Liver (tissue), 9 donors: Measurements from ENCODE around the gene NOVA2. TPM values are rescaled to one million over a fixed set of nuclear protein-coding genes. Genes with fewer than 3 reads are reported as not detected.

ENCODE experiments used
- DNase-seq: peaks from one replicate; pipeline ENCODE4 v3.0.0-alpha.2; 2017; ENCODE audit warnings: low spot score
- H3K27ac ChIP-seq, 2 donors: one replicate each; pipeline ENCODE4 v1.7.0; 2013; ENCODE audit warnings: inconsistent platforms in 2 of 2, low read length in 2 of 2, control low read depth in 1 of 2, low read depth in 1 of 2, mild to moderate bottlenecking in 1 of 2
- H3K27me3 ChIP-seq, 4 donors: one replicate each; pipeline versions ENCODE4 v1.6.1 to v1.7.0; 2013; ENCODE audit warnings: low read length in 3 of 4, inconsistent platforms in 1 of 4, mild to moderate bottlenecking in 1 of 4, moderate library complexity in 1 of 4; ENCODE audit not compliant: control insufficient read depth in 4 of 4, insufficient read depth in 4 of 4
- H3K36me3 ChIP-seq, 4 donors: one replicate each; pipeline versions ENCODE4 v1.6.1 to v1.7.0; 2013; ENCODE audit warnings: low read length in 3 of 4, mild to moderate bottlenecking in 3 of 4, low read depth in 1 of 4, moderate library complexity in 1 of 4; ENCODE audit not compliant: control insufficient read depth in 4 of 4, insufficient read depth in 3 of 4
- H3K4me1 ChIP-seq, 4 donors: one replicate each; pipeline versions ENCODE4 v1.6.1 to v1.7.0; 2013; ENCODE audit warnings: low read length in 3 of 4, mild to moderate bottlenecking in 3 of 4, moderate library complexity in 1 of 4; ENCODE audit not compliant: control insufficient read depth in 4 of 4, insufficient read depth in 4 of 4
- H3K4me3 ChIP-seq, 3 donors: one replicate each; pipeline versions ENCODE4 v1.6.1 to v1.7.0; 2013; ENCODE audit warnings: low read length in 3 of 3, control low read depth in 1 of 3, low read depth in 1 of 3, mild to moderate bottlenecking in 1 of 3
- H3K9ac ChIP-seq, 2 donors: one replicate each; pipeline ENCODE4 v1.7.0; 2013; ENCODE audit warnings: low read length in 2 of 2, mild to moderate bottlenecking in 2 of 2, moderate library complexity in 2 of 2, control low read depth in 1 of 2, low read depth in 1 of 2
- H3K9me3 ChIP-seq, 4 donors: one replicate each; pipeline versions ENCODE4 v1.6.1 to v1.7.0; 2013; ENCODE audit warnings: low read length in 3 of 4; ENCODE audit not compliant: control insufficient read depth in 4 of 4
- EGR1 ChIP-seq, 2 donors: IDR thresholded peaks; 2 replicates each; pipeline ENCODE4 v1.6.1; 2016 to 2018; ENCODE audit warnings: antibody characterized with exemption in 2 of 2, low read depth in 2 of 2
- FOXA1 ChIP-seq: IDR thresholded peaks from 2 replicates; pipeline ENCODE4 v1.6.1; 2016; ENCODE audit warnings: antibody characterized with exemption
- FOXA2 ChIP-seq: IDR thresholded peaks from 2 replicates; pipeline ENCODE4 v1.6.1; 2016; ENCODE audit warnings: antibody characterized with exemption
- GABPA ChIP-seq, 2 donors: IDR thresholded peaks in 1 of 2; conservative IDR thresholded peaks in 1 of 2; 2 replicates each; pipeline ENCODE4 v1.6.1; 2016; ENCODE audit warnings: antibody characterized with exemption in 2 of 2, mild to moderate bottlenecking in 1 of 2, moderate library complexity in 1 of 2
- HNF4A ChIP-seq, 2 donors: conservative IDR thresholded peaks; 2 replicates each; pipeline ENCODE4 v1.6.1; 2016; ENCODE audit warnings: antibody characterized with exemption in 2 of 2, mild to moderate bottlenecking in 2 of 2
- HNF4G ChIP-seq: IDR thresholded peaks from 2 replicates; pipeline ENCODE4 v1.6.1; 2016; ENCODE audit warnings: antibody characterized with exemption
- JUND ChIP-seq, 2 donors: IDR thresholded peaks; 2 replicates each; pipeline ENCODE4 v1.6.1; 2016; ENCODE audit warnings: antibody characterized with exemption in 2 of 2
- NR2F2 ChIP-seq: IDR thresholded peaks from 2 replicates; pipeline ENCODE4 v1.6.1; 2016; ENCODE audit warnings: antibody characterized with exemption
- RAD21 ChIP-seq, 2 donors: IDR thresholded peaks; 2 replicates each; pipeline ENCODE4 v1.6.1; 2016; ENCODE audit warnings: antibody characterized with exemption in 2 of 2, mild to moderate bottlenecking in 2 of 2
- RXRA ChIP-seq, 2 donors: IDR thresholded peaks; 2 replicates each; pipeline ENCODE4 v1.6.1; 2017 to 2018; ENCODE audit warnings: antibody characterized with exemption in 2 of 2, mild to moderate bottlenecking in 1 of 2
- SP1 ChIP-seq: IDR thresholded peaks from 2 replicates; pipeline ENCODE4 v1.6.1; 2018; ENCODE audit warnings: antibody characterized with exemption, mild to moderate bottlenecking
- TAF1 ChIP-seq: conservative IDR thresholded peaks from 2 replicates; pipeline ENCODE4 v1.6.1; 2016; ENCODE audit warnings: antibody characterized with exemption, mild to moderate bottlenecking
- YY1 ChIP-seq: IDR thresholded peaks from 2 replicates; pipeline ENCODE4 v1.6.1; 2016; ENCODE audit warnings: antibody characterized with exemption, mild to moderate bottlenecking
- WGBS: extraction: QIAGEN DNeasy Blood & Tissue Kit; methylation state at CpG from one replicate; pipeline ENCODE4 v1.1.7; 2013; 5-methylcytosine and 5-hydroxymethylcytosine counted together
- polyA plus RNA-seq, 2 donors: library from polyadenylated mRNA; stranded (reverse) in 1 of 2; unstranded in 1 of 2; fragments of 200-250 nt in 1 of 2; fragments of >200 nt in 1 of 2; fragmentation: Nextera tagmentation in 1 of 2; extraction: Ambion mirVana in 1 of 2; gene quantifications; one replicate each; pipeline versions ENCODE4 v1.2.1 to v1.2.3, GENCODE V29; 2013 to 2015
- total RNA-seq, 2 donors: library from RNA; depleted of rRNA; stranded (reverse); fragments of >200 nt; gene quantifications; one replicate each; pipeline ENCODE4 v1.2.3, GENCODE V29; 2014
- TF ChIP-seq, protein P1 (sequence below): IDR thresholded peaks from 2 replicates; pipeline ENCODE4 v1.6.1; 2016; ENCODE audit warnings: antibody characterized with exemption
- TF ChIP-seq, protein P2 (sequence below): IDR thresholded peaks from 2 replicates; pipeline ENCODE4 v1.6.1; 2016; ENCODE audit warnings: antibody characterized with exemption
- TF ChIP-seq, protein P3 (sequence below): IDR thresholded peaks from 2 replicates; pipeline ENCODE4 v1.6.1; 2016; ENCODE audit warnings: antibody characterized with exemption
- TF ChIP-seq, protein P4 (sequence below): IDR thresholded peaks from 2 replicates; pipeline ENCODE4 v1.6.1; 2016; ENCODE audit warnings: antibody characterized with exemption, mild to moderate bottlenecking
- TF ChIP-seq, protein P5 (sequence below): fragments of 150-350 bp; IDR thresholded peaks from 2 replicates; pipeline ENCODE4 v1.5.1; 2017; ENCODE audit warnings: improper control_type of control experiment, low read depth, low read length; ENCODE audit not compliant: missing input control
- donor health status: healthy.
- donor health status: healthy.
- donor health status: healthy.
- donor health status: healthy.
- donor health status: healthy.

Gene NOVA2
- total and polyA plus RNA-seq, 4 donors: 0.31 to 1.6 (median 0.42) TPM

DNA sequence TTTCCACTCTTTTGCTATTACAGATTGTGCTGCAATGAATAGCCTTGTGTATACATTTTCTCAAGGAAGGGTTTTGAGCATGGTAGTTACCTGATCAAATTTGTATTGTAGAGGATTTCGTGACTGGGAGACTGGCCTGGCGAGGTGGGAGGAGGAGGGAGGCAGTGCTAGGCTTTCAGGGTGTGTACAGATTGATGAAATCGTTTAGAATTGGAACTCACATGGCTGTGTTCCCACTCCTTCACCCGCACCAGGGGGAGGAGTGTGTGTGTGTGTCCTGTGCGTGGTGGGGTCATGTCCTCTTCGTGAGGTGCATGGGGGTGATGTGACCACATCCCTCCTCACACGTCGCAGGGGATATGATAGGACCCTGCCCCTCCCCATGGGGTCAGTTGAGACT is 40.9 kb upstream of the NOVA2 start (continued):
- no peak for TF ChIP-seq HNF4A (conservative IDR thresholded peaks at IDR 0.05)
- no peak for TF ChIP-seq RAD21 (IDR thresholded peaks at IDR 0.05)
- TF ChIP-seq YY1: no peak
- TF ChIP-seq FOXA1: no peak
- no peak for TF ChIP-seq FOXA2
- TF ChIP-seq SP1: no peak
- TF ChIP-seq JUND (IDR thresholded peaks at IDR 0.05): no peak
- no peak for TF ChIP-seq RXRA (IDR thresholded peaks at IDR 0.05)
- no peak for TF ChIP-seq HNF4G

DNA sequence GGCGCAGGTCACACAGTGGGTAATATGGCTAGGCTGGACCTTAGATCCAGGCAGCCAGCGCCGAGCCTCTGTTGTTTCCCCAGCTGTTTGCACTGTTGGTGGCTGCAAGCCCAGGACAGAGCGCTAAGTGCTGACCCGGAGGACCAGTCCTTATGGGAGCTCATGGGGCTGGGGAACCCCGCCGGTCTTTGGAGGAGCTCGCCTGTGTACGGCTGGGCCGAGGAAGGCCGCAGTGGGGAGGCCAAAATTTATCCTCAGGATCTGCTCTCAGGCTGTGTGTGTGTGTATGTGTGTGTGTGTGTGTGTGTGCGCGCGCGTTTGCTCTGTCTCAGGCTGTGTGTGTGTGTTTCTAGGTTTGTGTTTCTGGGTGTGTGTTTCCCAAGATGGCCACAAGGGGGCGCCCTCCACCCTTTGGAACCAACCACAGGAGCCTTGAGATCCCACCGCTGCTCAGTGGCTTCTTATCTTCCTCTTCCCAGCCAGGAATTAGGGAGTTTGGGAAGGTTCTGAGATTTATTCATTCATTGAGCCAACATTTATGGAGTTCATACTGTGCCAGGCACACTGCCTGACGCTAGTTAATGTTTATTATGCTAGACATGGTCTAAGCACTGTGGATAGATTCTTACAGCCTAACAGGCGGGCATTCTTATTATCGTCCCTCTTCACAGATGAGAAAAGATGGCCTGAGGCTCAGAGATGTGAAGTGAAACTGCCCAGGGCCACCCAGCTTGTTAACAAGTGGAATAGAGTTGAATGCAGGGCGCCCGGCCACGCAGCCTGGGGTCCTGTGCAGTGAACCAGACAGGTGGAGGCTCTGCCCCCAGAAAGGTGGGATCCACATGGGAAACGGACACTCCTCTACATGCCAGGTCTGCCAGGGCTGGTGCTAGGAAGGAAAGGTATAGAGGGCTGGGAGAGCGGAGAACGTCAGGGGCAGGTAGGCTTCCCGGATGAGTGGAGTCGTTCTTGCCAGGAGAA is 36.2 kb upstream of the NOVA2 start:
- H3K27ac ChIP-seq: no peak overlapping the region
- DNase-seq: peak; percentile 76
- no peak for TF ChIP-seq JUND (IDR thresholded peaks at IDR 0.05)
- TF ChIP-seq, protein P1, sequence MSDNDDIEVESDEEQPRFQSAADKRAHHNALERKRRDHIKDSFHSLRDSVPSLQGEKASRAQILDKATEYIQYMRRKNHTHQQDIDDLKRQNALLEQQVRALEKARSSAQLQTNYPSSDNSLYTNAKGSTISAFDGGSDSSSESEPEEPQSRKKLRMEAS: no peak
- no peak for TF ChIP-seq GABPA (IDR thresholded peaks at IDR 0.05 in 1 of 2, conservative IDR thresholded peaks at IDR 0.05 in 1 of 2)
- no peak for TF ChIP-seq HNF4G
- TF ChIP-seq NR2F2: no peak
- TF ChIP-seq HNF4A (conservative IDR thresholded peaks at IDR 0.05): no peak
- no peak for TF ChIP-seq YY1
- TF ChIP-seq, protein P2, sequence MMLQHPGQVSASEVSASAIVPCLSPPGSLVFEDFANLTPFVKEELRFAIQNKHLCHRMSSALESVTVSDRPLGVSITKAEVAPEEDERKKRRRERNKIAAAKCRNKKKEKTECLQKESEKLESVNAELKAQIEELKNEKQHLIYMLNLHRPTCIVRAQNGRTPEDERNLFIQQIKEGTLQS: no peak
- TF ChIP-seq TAF1: no peak
- TF ChIP-seq, protein P3, sequence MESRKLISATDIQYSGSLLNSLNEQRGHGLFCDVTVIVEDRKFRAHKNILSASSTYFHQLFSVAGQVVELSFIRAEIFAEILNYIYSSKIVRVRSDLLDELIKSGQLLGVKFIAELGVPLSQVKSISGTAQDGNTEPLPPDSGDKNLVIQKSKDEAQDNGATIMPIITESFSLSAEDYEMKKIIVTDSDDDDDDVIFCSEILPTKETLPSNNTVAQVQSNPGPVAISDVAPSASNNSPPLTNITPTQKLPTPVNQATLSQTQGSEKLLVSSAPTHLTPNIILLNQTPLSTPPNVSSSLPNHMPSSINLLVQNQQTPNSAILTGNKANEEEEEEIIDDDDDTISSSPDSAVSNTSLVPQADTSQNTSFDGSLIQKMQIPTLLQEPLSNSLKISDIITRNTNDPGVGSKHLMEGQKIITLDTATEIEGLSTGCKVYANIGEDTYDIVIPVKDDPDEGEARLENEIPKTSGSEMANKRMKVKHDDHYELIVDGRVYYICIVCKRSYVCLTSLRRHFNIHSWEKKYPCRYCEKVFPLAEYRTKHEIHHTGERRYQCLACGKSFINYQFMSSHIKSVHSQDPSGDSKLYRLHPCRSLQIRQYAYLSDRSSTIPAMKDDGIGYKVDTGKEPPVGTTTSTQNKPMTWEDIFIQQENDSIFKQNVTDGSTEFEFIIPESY: no peak
- TF ChIP-seq RAD21 (IDR thresholded peaks at IDR 0.05): peak; percentile 58 to 72
- TF ChIP-seq SP1: no peak
- TF ChIP-seq EGR1 (IDR thresholded peaks at IDR 0.05; ENCODE audit: low read depth in 2 of 2): no peak
- TF ChIP-seq FOXA2: no peak
- TF ChIP-seq, protein P4, sequence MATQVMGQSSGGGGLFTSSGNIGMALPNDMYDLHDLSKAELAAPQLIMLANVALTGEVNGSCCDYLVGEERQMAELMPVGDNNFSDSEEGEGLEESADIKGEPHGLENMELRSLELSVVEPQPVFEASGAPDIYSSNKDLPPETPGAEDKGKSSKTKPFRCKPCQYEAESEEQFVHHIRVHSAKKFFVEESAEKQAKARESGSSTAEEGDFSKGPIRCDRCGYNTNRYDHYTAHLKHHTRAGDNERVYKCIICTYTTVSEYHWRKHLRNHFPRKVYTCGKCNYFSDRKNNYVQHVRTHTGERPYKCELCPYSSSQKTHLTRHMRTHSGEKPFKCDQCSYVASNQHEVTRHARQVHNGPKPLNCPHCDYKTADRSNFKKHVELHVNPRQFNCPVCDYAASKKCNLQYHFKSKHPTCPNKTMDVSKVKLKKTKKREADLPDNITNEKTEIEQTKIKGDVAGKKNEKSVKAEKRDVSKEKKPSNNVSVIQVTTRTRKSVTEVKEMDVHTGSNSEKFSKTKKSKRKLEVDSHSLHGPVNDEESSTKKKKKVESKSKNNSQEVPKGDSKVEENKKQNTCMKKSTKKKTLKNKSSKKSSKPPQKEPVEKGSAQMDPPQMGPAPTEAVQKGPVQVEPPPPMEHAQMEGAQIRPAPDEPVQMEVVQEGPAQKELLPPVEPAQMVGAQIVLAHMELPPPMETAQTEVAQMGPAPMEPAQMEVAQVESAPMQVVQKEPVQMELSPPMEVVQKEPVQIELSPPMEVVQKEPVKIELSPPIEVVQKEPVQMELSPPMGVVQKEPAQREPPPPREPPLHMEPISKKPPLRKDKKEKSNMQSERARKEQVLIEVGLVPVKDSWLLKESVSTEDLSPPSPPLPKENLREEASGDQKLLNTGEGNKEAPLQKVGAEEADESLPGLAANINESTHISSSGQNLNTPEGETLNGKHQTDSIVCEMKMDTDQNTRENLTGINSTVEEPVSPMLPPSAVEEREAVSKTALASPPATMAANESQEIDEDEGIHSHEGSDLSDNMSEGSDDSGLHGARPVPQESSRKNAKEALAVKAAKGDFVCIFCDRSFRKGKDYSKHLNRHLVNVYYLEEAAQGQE: no peak
- no peak for TF ChIP-seq RXRA (IDR thresholded peaks at IDR 0.05)
- no peak for TF ChIP-seq FOXA1
- TF ChIP-seq, protein P5, sequence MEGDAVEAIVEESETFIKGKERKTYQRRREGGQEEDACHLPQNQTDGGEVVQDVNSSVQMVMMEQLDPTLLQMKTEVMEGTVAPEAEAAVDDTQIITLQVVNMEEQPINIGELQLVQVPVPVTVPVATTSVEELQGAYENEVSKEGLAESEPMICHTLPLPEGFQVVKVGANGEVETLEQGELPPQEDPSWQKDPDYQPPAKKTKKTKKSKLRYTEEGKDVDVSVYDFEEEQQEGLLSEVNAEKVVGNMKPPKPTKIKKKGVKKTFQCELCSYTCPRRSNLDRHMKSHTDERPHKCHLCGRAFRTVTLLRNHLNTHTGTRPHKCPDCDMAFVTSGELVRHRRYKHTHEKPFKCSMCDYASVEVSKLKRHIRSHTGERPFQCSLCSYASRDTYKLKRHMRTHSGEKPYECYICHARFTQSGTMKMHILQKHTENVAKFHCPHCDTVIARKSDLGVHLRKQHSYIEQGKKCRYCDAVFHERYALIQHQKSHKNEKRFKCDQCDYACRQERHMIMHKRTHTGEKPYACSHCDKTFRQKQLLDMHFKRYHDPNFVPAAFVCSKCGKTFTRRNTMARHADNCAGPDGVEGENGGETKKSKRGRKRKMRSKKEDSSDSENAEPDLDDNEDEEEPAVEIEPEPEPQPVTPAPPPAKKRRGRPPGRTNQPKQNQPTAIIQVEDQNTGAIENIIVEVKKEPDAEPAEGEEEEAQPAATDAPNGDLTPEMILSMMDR: peak; percentile 75
- peaks cover 1 to 5% (median 4%) of the 10 kb centered on the region in 4 donors for H3K4me1 ChIP-seq
- 49% methylated on average over 28 of the region's 28 CpGs for WGBS
- H3K27me3 ChIP-seq: no peaks in the 10 kb centered on the region
- no peak overlapping the region for H3K9ac ChIP-seq
- no peaks in the 10 kb centered on the region for H3K9me3 ChIP-seq
- H3K36me3 ChIP-seq: peaks cover 0 to 6% (median 2%) of the 10 kb centered on the region in 4 donors
- H3K4me3 ChIP-seq: no peak overlapping the region
